Calu3 (cell line): Measurements from ENCODE around the gene TMEM8B. TPM values are rescaled to one million over a fixed set of nuclear protein-coding genes. Genes with fewer than 3 reads are reported as not detected.

Experiments used
- BruUV-seq: library from RNA; stranded (reverse); fragments of 400-500 nt; replicated peaks from 2 replicates; lab custom pipeline; 2021; lab: Mats Ljungman, UMichigan
- CTCF ChIA-PET: fragments of 300-600 bp; sonication (Branson Sonifier 250); formaldehyde crosslinking; loops from one replicate; lab custom pipeline; 2022; ENCODE audit warnings: antibody characterized with exemption; lab: Charles Lee
- DNase-seq: peaks from one replicate; pipeline ENCODE4 v3.0.0; 2022
- H3K27ac Mint-ChIP-seq: one replicate; pipeline ENCODE4 v1.8.0; 2022; ENCODE audit warnings: mixed read lengths; ENCODE audit not compliant: unreplicated experiment
- H3K27me3 Mint-ChIP-seq: one replicate; pipeline ENCODE4 v1.8.0; 2022; ENCODE audit warnings: mixed read lengths; ENCODE audit not compliant: unreplicated experiment
- H3K36me3 Mint-ChIP-seq: one replicate; pipeline ENCODE4 v1.8.0; 2022; ENCODE audit warnings: mild to moderate bottlenecking, moderate library complexity, mixed read lengths; ENCODE audit not compliant: insufficient read depth, unreplicated experiment
- H3K4me1 Mint-ChIP-seq: one replicate; pipeline ENCODE4 v1.8.0; 2022; ENCODE audit warnings: mild to moderate bottlenecking, low read depth, mixed read lengths; ENCODE audit not compliant: unreplicated experiment
- H3K4me3 Mint-ChIP-seq: one replicate; pipeline ENCODE4 v1.8.0; 2022; ENCODE audit warnings: mild to moderate bottlenecking, low read depth, moderate library complexity, mixed read lengths; ENCODE audit not compliant: unreplicated experiment
- H3K9me3 Mint-ChIP-seq: one replicate; pipeline ENCODE4 v1.8.0; 2022; ENCODE audit warnings: low read depth, mixed read lengths; ENCODE audit not compliant: unreplicated experiment
- CTCF ChIP-seq: fragments of 200-600 bp; IDR thresholded peaks from one replicate; pipeline ENCODE4 v1.8.0; 2022; ENCODE audit warnings: antibody characterized with exemption; ENCODE audit not compliant: unreplicated experiment
- intact Hi-C: fragments of 100-400 bp; cut with micrococcal nuclease; formaldehyde crosslinking; loops from one replicate; pipeline ENCODE4 v1.10.0; 2022; ENCODE audit not compliant: unreplicated experiment
- total RNA-seq: library from RNA; stranded (reverse); gene quantifications from 2 replicates; pipeline ENCODE4 v1.2.3, GENCODE V29; 2022

The TMEM8B gene
- total RNA-seq, 1 experiment from 2014 or later, result 2.5 TPM

GRCh38 chr9:35861161-35861897 is 32.3 kb downstream of the TMEM8B start:
- peaks cover 4% of the 10 kb centered on the region for H3K36me3 Mint-ChIP-seq
- no peaks in the 10 kb centered on the region for H3K4me1 Mint-ChIP-seq
- no peaks in the 10 kb centered on the region for H3K9me3 Mint-ChIP-seq
- no peak for DNase-seq
- CTCF ChIA-PET, result no interaction called here
- H3K4me3 Mint-ChIP-seq, result no peak overlapping the region
- intact Hi-C loops, result no loop called here
- no peak for TF ChIP-seq CTCF
- H3K27ac Mint-ChIP-seq, result no peak overlapping the region
- BruUV-seq, result no TSS peak
- peaks cover 78% of the 10 kb centered on the region for H3K27me3 Mint-ChIP-seq

DNA sequence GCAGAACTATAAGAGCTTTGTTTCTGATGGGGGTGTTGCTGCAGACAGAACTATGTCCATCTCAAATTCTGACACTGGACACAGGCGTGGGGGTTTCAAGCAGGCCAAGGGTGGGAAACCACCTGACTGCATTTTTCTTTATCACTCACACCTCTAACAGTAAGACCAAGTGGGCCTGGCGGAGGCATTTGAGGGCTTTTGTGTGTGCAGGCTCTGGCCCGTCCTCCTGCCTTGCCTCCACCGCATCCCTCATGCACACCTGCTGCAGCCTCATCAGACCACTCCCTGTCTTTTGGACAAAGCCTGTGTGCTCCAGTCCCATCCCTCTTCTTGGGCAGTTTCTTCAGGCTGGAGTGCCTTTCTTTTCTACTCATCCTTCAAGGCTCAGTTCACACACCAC is 33.3 kb downstream of the TMEM8B start:
- intact Hi-C loops, result no loop called here
- no peak overlapping the region for H3K4me3 Mint-ChIP-seq
- TF ChIP-seq CTCF, result no peak
- CTCF ChIA-PET, result no interaction called here
- H3K4me1 Mint-ChIP-seq, result no peaks in the 10 kb centered on the region
- peaks cover 4% of the 10 kb centered on the region for H3K36me3 Mint-ChIP-seq
- DNase-seq, result no peak
- peaks cover 68% of the 10 kb centered on the region for H3K27me3 Mint-ChIP-seq
- no peaks in the 10 kb centered on the region for H3K9me3 Mint-ChIP-seq
- no peak overlapping the region for H3K27ac Mint-ChIP-seq
- BruUV-seq, result no TSS peak

- H3K36me3 Mint-ChIP-seq, result peaks cover 4% of the 10 kb centered on the region
- no peak overlapping the region for H3K27ac Mint-ChIP-seq
- intact Hi-C loops, result no loop called here
- peaks cover 55% of the 10 kb centered on the region for H3K27me3 Mint-ChIP-seq
- no peak overlapping the region for H3K4me3 Mint-ChIP-seq
- no TSS peak for BruUV-seq
- H3K4me1 Mint-ChIP-seq, result no peaks in the 10 kb centered on the region
- DNase-seq, result no peak
- TF ChIP-seq CTCF, result no peak
- H3K9me3 Mint-ChIP-seq, result no peaks in the 10 kb centered on the region
- CTCF ChIA-PET, result no interaction called here
Measured at GRCh38 chr9:35863583-35863982, 34.6 kb downstream of the TMEM8B start.

DNA sequence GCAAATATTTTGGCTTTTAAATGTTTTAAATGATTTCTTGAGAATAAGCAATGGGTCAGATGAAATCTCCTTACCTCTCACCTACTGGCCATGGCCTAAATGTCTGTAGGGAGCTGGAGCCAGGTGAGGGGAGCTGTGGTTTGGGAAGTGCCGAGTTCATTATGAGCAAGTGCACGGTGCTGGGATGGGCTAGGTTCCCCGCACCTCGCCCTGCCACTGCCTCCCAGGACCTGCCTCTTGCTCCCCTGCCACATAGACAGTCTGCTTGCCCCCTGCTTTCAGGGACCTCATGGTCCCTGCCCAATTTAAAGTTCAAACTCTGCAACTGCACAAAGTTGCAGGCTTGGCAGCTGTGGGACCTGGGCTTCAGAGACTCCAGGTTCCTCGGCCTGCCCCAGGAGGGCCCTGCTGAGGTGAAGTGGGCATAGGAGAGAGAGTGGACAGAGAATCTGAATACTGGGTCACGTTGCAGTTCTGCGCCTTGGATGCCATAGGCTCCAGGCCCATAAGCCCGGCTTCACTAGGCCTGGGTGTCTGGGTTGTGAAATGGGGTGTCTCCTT is 35.7 kb downstream of the TMEM8B start:
- peaks cover 43% of the 10 kb centered on the region for H3K27me3 Mint-ChIP-seq
- no peaks in the 10 kb centered on the region for H3K9me3 Mint-ChIP-seq
- no peaks in the 10 kb centered on the region for H3K4me1 Mint-ChIP-seq
- no peak for TF ChIP-seq CTCF
- H3K27ac Mint-ChIP-seq, result no peak overlapping the region
- H3K36me3 Mint-ChIP-seq, result peaks cover 4% of the 10 kb centered on the region
- no peak for DNase-seq
- H3K4me3 Mint-ChIP-seq, result no peak overlapping the region
- intact Hi-C loops, result no loop called here
- CTCF ChIA-PET, result no interaction called here
- BruUV-seq, result no TSS peak
